K562 (cell line): ENCODE measurements around the gene RNF11. TPM values are rescaled to one million over a fixed set of nuclear protein-coding genes. Genes with fewer than 3 reads are reported as not detected.

Source experiments
- ATAC-seq: fragments of 200-7000 bp; cut with Tn5 transposase; 3 replicates; pipeline ENCODE4 v1.9.1; 2020; ENCODE audit warnings: moderate library complexity
- BruUV-seq: library from RNA; stranded (reverse); fragments of 400-500 nt; replicated peaks from 2 replicates; lab custom pipeline; 2021; lab: Mats Ljungman, UMichigan
- CTCF ChIA-PET: fragments of 300-600 bp; formaldehyde crosslinking; extraction: SDS; loops from one replicate; lab custom pipeline; 2021; ENCODE audit warnings: low intra/inter-chr PET ratio; lab: Yijun Ruan, JAX
- POLR2A ChIA-PET: fragments of 300-600, 350-650 bp; sonication (Branson Sonifier 250); formaldehyde crosslinking; extraction: SDS; loops from one replicate; lab custom pipeline; 2021; ENCODE audit warnings: antibody characterized with exemption, inconsistent platforms; lab: Yijun Ruan, JAX
- DNase-seq, 4 experiments: peaks; one replicate each; pipeline versions ENCODE4 v3.0.0 to v3.0.0-alpha.2; 2011 to 2018; ENCODE audit warnings: low spot score in 3 of 4, mixed read lengths in 3 of 4; ENCODE audit errors: extremely low read depth in 1 of 4
- FAIRE-seq: peaks from 2 replicates; lab custom pipeline; 2011; peaks lifted over from hg19 to GRCh38; lab: Jason Lieb, UNC
- H2AFZ ChIP-seq: 2 replicates; pipeline ENCODE4 v1.6.0; 2011; ENCODE audit warnings: low read depth, low read length, control low read depth, inconsistent platforms
- H3K27ac ChIP-seq: fragments of 200-600 bp; 3 replicates; pipeline ENCODE4 v1.8.0; 2011; ENCODE audit warnings: low read depth, mild to moderate bottlenecking, control low read depth, inconsistent platforms, low read length, moderate library complexity, mixed read lengths; ENCODE audit errors: extremely low read depth
- H3K27me3 ChIP-seq, 2 experiments: fragments of 300-600 bp in 1 of 2; 2 replicates in 1 of 2; 3 replicates in 1 of 2; pipeline versions ENCODE4 v1.6.0 to v1.8.0; 2011; ENCODE audit warnings: inconsistent platforms in 2 of 2, low read length in 2 of 2, mild to moderate bottlenecking in 1 of 2, mixed read lengths in 1 of 2, moderate library complexity in 1 of 2; ENCODE audit not compliant: control insufficient read depth in 2 of 2, insufficient read depth in 2 of 2
- H3K36me3 ChIP-seq: fragments of 300-600 bp; 3 replicates; pipeline ENCODE4 v1.8.0; 2011; ENCODE audit warnings: mild to moderate bottlenecking, low read length, inconsistent platforms; ENCODE audit not compliant: control insufficient read depth, insufficient read depth
- H3K4me1 ChIP-seq, 2 experiments: fragments of 200-600 bp in 1 of 2; replicated peaks in 1 of 2; 2 replicates in 1 of 2; 3 replicates in 1 of 2; pipeline versions ENCODE4 v1.5.1 to v1.8.0; 2011; ENCODE audit warnings: inconsistent platforms in 2 of 2, low read length in 2 of 2, mild to moderate bottlenecking in 1 of 2, mixed read lengths in 1 of 2, moderate library complexity in 1 of 2; ENCODE audit not compliant: control insufficient read depth in 2 of 2, insufficient read depth in 2 of 2
- H3K4me2 ChIP-seq: 2 replicates; pipeline ENCODE4 v1.6.1; 2011; ENCODE audit warnings: low read length, control low read depth, inconsistent platforms, mixed read lengths; ENCODE audit not compliant: insufficient read depth
- H3K4me3 ChIP-seq: fragments of 200-600 bp; sonication (generic), shearing (Covaris generic); 2 replicates; pipeline ENCODE4 v1.5.1; 2016; ENCODE audit warnings: control low read depth, inconsistent platforms
- H3K79me2 ChIP-seq: fragments of 200-600 bp; 3 replicates; pipeline ENCODE4 v1.8.0; 2011; ENCODE audit warnings: low read length, inconsistent platforms; ENCODE audit not compliant: control insufficient read depth, insufficient read depth
- H3K9ac ChIP-seq, 2 experiments: 2 replicates each; pipeline versions ENCODE4 v1.6.0 to v1.6.1; 2011; ENCODE audit warnings: low read depth in 2 of 2, low read length in 2 of 2, control low read depth in 1 of 2, inconsistent platforms in 1 of 2, mild to moderate bottlenecking in 1 of 2, mixed read lengths in 1 of 2; ENCODE audit not compliant: insufficient read depth in 1 of 2
- H3K9me1 ChIP-seq: one replicate; pipeline ENCODE4 v1.6.0; 2011; ENCODE audit warnings: inconsistent platforms, mild to moderate bottlenecking, low read length, moderate library complexity; ENCODE audit not compliant: control insufficient read depth, insufficient read depth
- H3K9me3 ChIP-seq: replicated peaks from 2 replicates; pipeline ENCODE4 v1.5.1; 2011; ENCODE audit warnings: low read depth, low read length, inconsistent platforms; ENCODE audit not compliant: control insufficient read depth, insufficient read depth
- H4K20me1 ChIP-seq: replicated peaks from 2 replicates; pipeline ENCODE4 v1.6.1; 2011; ENCODE audit warnings: low read length, inconsistent platforms, mixed read lengths; ENCODE audit not compliant: control insufficient read depth, insufficient read depth
- HDAC6 ChIP-seq: IDR thresholded peaks from 2 replicates; pipeline ENCODE4 v1.6.1; 2012; ENCODE audit warnings: low read depth, mild to moderate bottlenecking, control low read depth, inconsistent platforms, low read length, moderate library complexity
- MAX ChIP-seq: sonication (generic); formaldehyde crosslinking; IDR thresholded peaks from 2 replicates; pipeline ENCODE4 v1.9.0; 2022; ENCODE audit warnings: mild to moderate bottlenecking, missing genetic modification reagents
- NCOA2 ChIP-seq, 2 experiments: fragments of 450-650 bp; IDR thresholded peaks; 2 replicates each; pipeline ENCODE4 v1.6.1; 2018; ENCODE audit warnings: mild to moderate bottlenecking in 2 of 2, moderate library complexity in 1 of 2; ENCODE audit not compliant: partially characterized antibody in 2 of 2
- PATZ1 ChIP-seq: fragments of 250-450 bp; sonication (Bioruptor Pico); IDR thresholded peaks from 2 replicates; pipeline ENCODE4 v1.5.0; 2020; ENCODE audit warnings: mild to moderate bottlenecking, borderline replicate concordance
- SMAD1 ChIP-seq: fragments of 150-350 bp; IDR thresholded peaks from 2 replicates; pipeline ENCODE4 v1.6.1; 2014; ENCODE audit warnings: low read length, low read depth; ENCODE audit not compliant: partially characterized antibody
- TAF1 ChIP-seq: IDR thresholded peaks from 2 replicates; pipeline ENCODE4 v1.6.1; 2011; ENCODE audit warnings: mild to moderate bottlenecking, low read length, moderate library complexity; ENCODE audit not compliant: insufficient read depth, control insufficient read depth, severe bottlenecking; ENCODE audit errors: extremely low read depth
- TCF15 ChIP-seq: fragments of 250-450 bp; sonication (Bioruptor Pico); IDR thresholded peaks from 2 replicates; pipeline ENCODE4 v1.8.0; 2022; ENCODE audit warnings: moderate library complexity, mild to moderate bottlenecking, inconsistent platforms
- ZNF253 ChIP-seq: fragments of 250-450 bp; sonication (Bioruptor Pico); conservative IDR thresholded peaks from 2 replicates; pipeline ENCODE4 v1.6.1; 2021; ENCODE audit warnings: mild to moderate bottlenecking
- ZNF263 ChIP-seq: sonication (generic); formaldehyde crosslinking; IDR thresholded peaks from 2 replicates; pipeline ENCODE4 v1.8.0; 2022; ENCODE audit warnings: mild to moderate bottlenecking, missing genetic modification reagents, borderline replicate concordance
- ZNF655 ChIP-seq: fragments of 250-450 bp; sonication (Bioruptor Pico); IDR thresholded peaks from 2 replicates; pipeline ENCODE4 v1.5.0; 2021
- ZNF695 ChIP-seq: fragments of 450-650 bp; formaldehyde crosslinking; IDR thresholded peaks from 2 replicates; pipeline ENCODE4 v1.4.0; 2020; ENCODE audit warnings: mild to moderate bottlenecking, moderate library complexity
- WGBS: fragments of 100-300 bp; shearing (Covaris generic); methylation state at CpG from one replicate; pipeline ENCODE4 v1.1.6; 2016; ENCODE audit warnings: low coverage, mixed read lengths; ENCODE audit not compliant: insufficient coverage; ENCODE audit errors: missing lambda C conversion rate; 5-methylcytosine and 5-hydroxymethylcytosine counted together
- in situ Hi-C: fragments of 300-500 bp; cut with MboI; formaldehyde crosslinking; loops from 4 replicates; pipeline ENCODE4 v1.15.0; 2018; ENCODE audit warnings: inconsistent platforms, mixed read lengths
- intact Hi-C: fragments of 100-400 bp; cut with micrococcal nuclease; formaldehyde crosslinking; loops from 2 replicates; pipeline ENCODE4 v1.14.2; 2022
- polyA plus RNA-seq, 8 experiments: library from polyadenylated mRNA; depleted of rRNA in 4 of 8; stranded (reverse) in 5 of 8; unstranded in 3 of 8; fragments of >200 nt; fragmentation: Nextera tagmentation in 2 of 8; fragmentation: Illumina TruSeq in 1 of 8; extraction: Ambion mirVana in 2 of 8; extraction: Trizol in 1 of 8; gene quantifications; 2 replicates each; pipeline versions ENCODE4 v1.2.1 to v1.2.3, GENCODE V29; 2011 to 2014; ENCODE audit warnings: inconsistent platforms in 1 of 8, missing spikeins in 1 of 8
- total RNA-seq, 7 experiments: library from RNA; depleted of rRNA in 6 of 7; stranded (reverse); fragments of >200 nt in 6 of 7; fragmentation: Illumina TruSeq in 2 of 7; extraction: Trizol in 2 of 7; gene quantifications; 2 replicates each; pipeline versions ENCODE4 v1.2.1 to v1.2.3, GENCODE V29; 2011 to 2021; ENCODE audit warnings: low replicate concordance in 1 of 7

Gene RNF11
- total and polyA plus RNA-seq, 9 of the 15 experiments (the other 6 are each of a cell fraction or from before 2014, with no cell fraction given) = 5.7 to 34.3 (median 23.1) TPM

GRCh38 chr1:51276286-51276685 lies 40.2 kb downstream of the RNF11 start:
- no peak overlapping the region for H3K4me2 ChIP-seq
- in situ Hi-C loops = no loop called here

More at GRCh38 chr1:51276286-51276685, 40.2 kb downstream of the RNF11 start:
- intact Hi-C loops = no loop called here
- H3K27me3 ChIP-seq = no peaks in the 10 kb centered on the region
- peaks cover 4 to 7% of the 10 kb centered on the region in 2 experiments; a peak in 2 of 5 replicates for H3K4me1 ChIP-seq
- no peaks in the 10 kb centered on the region for H3K9me3 ChIP-seq
- H3K27ac ChIP-seq = no peak overlapping the region
- DNase-seq (no peak), ATAC-seq (no peak), FAIRE-seq (no peak)
- TF ChIP-seq ZNF695 (no peak), MAX (CRISPR knock-in tag) (no peak), ZNF263 (CRISPR knock-in tag) (no peak), ZNF655 (CRISPR knock-in tag) (no peak), TAF1 (no peak), ZNF253 (CRISPR knock-in tag) (no peak), HDAC6 (no peak), PATZ1 (no peak), SMAD1 (no peak), TCF15 (no peak), NCOA2 (IDR thresholded peaks at IDR 0.05; ENCODE audit: partially characterized antibody in 2 of 2) (no peak)
- WGBS = 63% methylated on average over 7 of the region's 7 CpGs
- H2AFZ ChIP-seq = no peak overlapping the region
- BruUV-seq = no TSS peak
- H3K9me1 ChIP-seq = peaks cover 2% of the 10 kb centered on the region
- ChIA-PET CTCF (no interaction called here), POLR2A (interaction anchor here (0.7 to 1.8 kb wide), 4 partner anchors 10 to 19 kb away, joined by 3 to 7 read pairs (median 5); no protein-coding TSS in a partner anchor)
- no peak overlapping the region for H3K4me3 ChIP-seq
- no peak overlapping the region for H3K9ac ChIP-seq
- no peaks in the 10 kb centered on the region for H3K79me2 ChIP-seq
- H3K36me3 ChIP-seq = peaks cover 20% of the 10 kb centered on the region; the same call in 2 of the 3 replicates
- H4K20me1 ChIP-seq = no peaks in the 10 kb centered on the region
